ENCODE data around the gene ATP2C2. TPM values are rescaled to one million over a fixed set of nuclear protein-coding genes. Genes with fewer than 3 reads are reported as not detected.
"Not testable (repeated sequence)": the region's sequence is repeated elsewhere in the genome, so short reads cannot be mapped to it uniquely, and the experiment has no call there.

The ATP2C2 gene
- total RNA-seq, 2 experiments from 2014 or later, result not detected

DNA sequence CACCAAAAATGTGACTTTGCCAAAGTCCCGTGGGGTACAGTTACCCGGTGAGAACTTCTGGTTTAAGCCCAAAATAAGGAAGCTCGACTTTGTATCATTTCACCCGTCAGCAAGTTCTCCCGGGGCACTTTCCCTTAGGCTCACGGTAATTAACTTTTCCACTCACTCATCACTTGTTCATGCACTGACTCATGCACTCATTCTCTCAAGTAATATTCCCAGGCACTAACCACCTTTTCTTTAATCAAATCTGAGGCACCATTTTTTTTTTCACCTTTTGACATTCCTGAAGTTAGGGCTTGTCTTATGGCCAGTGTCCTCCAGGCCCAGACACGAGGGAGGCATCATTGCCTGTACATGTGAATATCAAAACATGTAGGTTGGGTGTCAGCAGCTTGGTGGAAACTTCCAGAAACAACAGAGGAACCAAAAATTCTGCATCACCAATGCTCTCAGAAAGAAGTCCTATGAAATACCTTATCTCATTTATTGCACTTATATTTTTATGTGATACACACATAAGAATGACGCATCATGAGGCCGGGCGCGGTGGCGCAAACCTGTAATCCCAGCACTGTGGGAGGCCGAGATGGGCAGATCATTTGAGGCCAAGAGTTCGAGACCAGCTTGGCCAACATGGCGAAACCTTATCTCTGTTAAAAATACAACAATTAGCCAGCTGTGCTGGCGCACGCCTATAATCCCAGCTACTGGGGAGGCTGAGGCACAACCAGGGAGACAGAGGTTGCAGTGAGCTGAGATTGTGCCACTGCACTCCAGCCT is 36.1 kb upstream of the ATP2C2 start:
- no peak overlapping the region for H3K4me3 Mint-ChIP-seq
- H3K36me3 Mint-ChIP-seq (ENCODE audit: low read depth), result no peaks in the 10 kb centered on the region
- DNase-seq, result no peak
- ChIA-PET CTCF (interaction anchor here (0.6 kb wide), 1 partner anchor 965 kb away, joined by 3 read pairs; no protein-coding TSS in a partner anchor), POLR2A (no interaction called here)
- H3K27me3 Mint-ChIP-seq, result peaks cover 3% of the 10 kb centered on the region
- no peaks in the 10 kb centered on the region for H3K4me1 Mint-ChIP-seq
- no peak overlapping the region for H3K27ac Mint-ChIP-seq
- no peaks in the 10 kb centered on the region for H3K9me3 Mint-ChIP-seq

DNA sequence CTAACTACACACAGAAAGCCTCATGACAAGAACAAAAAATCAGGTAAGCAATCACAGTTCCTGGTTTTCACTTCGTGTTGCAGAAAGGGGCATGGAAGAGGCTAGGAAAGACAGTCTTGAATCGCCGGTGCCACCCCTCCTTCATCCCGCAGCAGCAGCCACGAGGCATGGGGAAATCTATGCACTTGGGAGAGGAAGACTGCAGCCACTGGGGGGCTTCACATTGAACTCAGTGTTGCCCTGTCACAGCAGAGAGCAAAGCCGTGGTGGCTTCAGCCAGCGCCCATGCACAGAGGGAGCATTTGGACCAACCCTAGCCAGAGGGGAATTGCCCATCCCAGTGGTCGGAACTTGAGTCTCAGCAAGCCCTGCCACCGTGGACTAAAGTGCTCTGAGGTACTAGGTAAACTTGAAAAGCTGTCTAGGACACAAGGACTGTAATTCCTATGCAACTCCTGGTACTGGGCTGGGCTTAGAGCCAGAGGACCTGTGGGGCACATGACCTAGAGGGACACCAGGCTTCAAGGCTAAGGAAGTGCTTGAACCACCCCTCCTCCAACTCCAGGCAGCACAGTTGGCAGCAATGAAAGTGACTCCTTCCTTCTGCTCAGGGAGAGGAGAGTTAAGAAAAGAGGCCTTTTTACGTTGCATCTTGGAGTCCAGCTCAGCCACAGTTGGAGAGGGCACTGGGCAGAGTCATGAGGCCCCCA is 35.2 kb upstream of the ATP2C2 start:
- H3K27me3 Mint-ChIP-seq, result peaks cover 3% of the 10 kb centered on the region
- POLR2A ChIA-PET, result no interaction called here
- peaks cover 3% of the 10 kb centered on the region for H3K9me3 Mint-ChIP-seq
- H3K4me3 Mint-ChIP-seq, result no peak overlapping the region
- no peak overlapping the region for H3K27ac Mint-ChIP-seq
- DNase-seq, result no peak
- CTCF ChIA-PET, result interaction anchor here (0.6 kb wide), 1 partner anchor 964 kb away, joined by 3 read pairs; no protein-coding TSS in a partner anchor
- H3K4me1 Mint-ChIP-seq, result no peaks in the 10 kb centered on the region
- no peaks in the 10 kb centered on the region for H3K36me3 Mint-ChIP-seq (ENCODE audit: low read depth)

DNA sequence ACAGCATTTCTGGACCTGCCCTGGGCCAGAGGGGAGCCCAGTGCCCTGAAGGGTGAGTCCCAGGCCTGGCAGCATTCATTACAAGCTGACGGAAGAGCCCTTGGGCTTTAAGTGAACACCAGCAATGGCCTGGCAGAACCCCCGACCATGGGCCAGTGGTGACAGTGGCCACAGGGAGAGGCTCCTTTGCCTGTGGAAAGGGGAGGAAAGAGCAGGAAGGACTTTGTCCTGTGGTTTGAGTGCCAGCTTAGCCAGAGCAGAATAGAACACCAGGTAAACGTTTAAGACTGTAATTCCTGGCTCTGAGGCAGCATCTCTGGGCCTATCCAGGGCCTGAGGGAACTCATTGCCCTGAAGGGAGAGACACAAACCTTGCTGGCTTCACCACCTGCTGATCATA is 34.3 kb upstream of the ATP2C2 start:
- Mint-ChIP-seq H3K27ac (no peak overlapping the region), H3K27me3 (peaks cover 3% of the 10 kb centered on the region), H3K4me1 (no peaks in the 10 kb centered on the region), H3K9me3 (peaks cover 3% of the 10 kb centered on the region), H3K36me3 (ENCODE audit: low read depth) (no peaks in the 10 kb centered on the region), H3K4me3 (no peak overlapping the region)
- CTCF ChIA-PET, result no interaction called here
- DNase-seq, result no peak
- POLR2A ChIA-PET, result no interaction called here

DNA sequence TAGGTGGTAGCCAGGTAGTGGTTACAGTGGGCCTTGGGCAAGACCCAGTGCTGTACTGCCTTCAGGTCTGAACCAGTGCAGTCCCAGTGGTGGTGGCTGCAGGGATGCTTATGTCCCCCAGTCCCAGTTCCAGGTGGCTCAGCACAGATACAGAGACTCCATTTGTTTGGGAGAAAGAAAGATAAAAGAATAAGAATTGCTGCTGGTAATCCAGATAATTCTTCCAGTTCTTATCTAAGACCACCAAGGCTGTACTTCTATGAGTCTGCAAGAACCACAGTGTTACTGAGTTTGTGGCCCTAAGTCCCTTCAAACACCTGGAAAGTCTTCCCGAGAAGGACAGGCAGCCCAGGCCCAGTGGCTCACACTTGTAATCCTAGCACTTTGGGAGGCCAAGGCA is 33.9 kb upstream of the ATP2C2 start:
- no peaks in the 10 kb centered on the region for H3K4me1 Mint-ChIP-seq
- no peak overlapping the region for H3K27ac Mint-ChIP-seq
- peaks cover 3% of the 10 kb centered on the region for H3K27me3 Mint-ChIP-seq
- H3K36me3 Mint-ChIP-seq (ENCODE audit: low read depth), result no peaks in the 10 kb centered on the region
- peaks cover 3% of the 10 kb centered on the region for H3K9me3 Mint-ChIP-seq
- no peak for DNase-seq
- no peak overlapping the region for H3K4me3 Mint-ChIP-seq
- ChIA-PET POLR2A (no interaction called here), CTCF (no interaction called here)

DNA sequence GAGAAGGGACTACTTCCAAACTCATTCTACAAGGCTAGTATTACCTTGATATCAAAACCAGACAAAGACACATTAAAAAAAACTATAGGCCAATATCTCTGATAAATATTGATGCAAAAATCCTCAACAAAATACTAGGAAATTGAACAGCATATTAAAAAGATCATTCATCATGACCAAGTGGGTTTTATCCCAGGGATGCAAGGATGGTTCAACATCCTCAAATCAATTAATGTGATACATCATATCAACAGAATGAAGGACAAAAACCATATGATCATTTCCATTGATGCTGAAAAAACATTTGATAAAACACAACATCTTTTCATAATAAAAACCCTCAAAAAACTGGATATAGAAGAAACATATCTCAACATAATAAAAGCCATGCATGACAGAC is 31.1 kb upstream of the ATP2C2 start:
- DNase-seq; H3K4me3 Mint-ChIP-seq; H3K9me3 Mint-ChIP-seq; H3K36me3 Mint-ChIP-seq (ENCODE audit: low read depth); H3K27ac Mint-ChIP-seq; H3K27me3 Mint-ChIP-seq; H3K4me1 Mint-ChIP-seq; POLR2A ChIA-PET; CTCF ChIA-PET: not testable (repeated sequence)

DNA sequence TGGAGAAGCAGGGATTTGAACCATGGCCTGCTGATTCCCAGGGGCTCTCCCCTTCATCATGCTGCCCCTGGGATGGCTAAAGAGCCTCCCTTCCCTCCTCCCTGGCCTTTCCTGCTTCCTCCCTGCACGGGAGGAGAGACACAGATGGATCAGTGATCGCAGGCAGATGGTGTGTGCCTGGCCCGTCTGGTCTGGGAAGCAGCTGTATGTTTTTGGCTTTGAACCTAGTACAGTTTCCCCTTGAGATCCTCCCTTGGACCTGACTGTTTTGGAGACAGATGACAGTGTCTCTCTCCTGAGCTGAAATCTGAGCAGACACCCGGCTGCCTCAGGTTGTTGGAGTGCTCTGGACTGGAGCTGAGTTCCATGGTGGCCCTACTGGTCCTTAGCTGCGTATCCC is 29.0 kb upstream of the ATP2C2 start:
- Mint-ChIP-seq H3K36me3 (ENCODE audit: low read depth) (no peaks in the 10 kb centered on the region), H3K4me3 (no peak overlapping the region), H3K4me1 (no peaks in the 10 kb centered on the region), H3K27ac (no peak overlapping the region), H3K9me3 (peaks cover 3% of the 10 kb centered on the region), H3K27me3 (no peaks in the 10 kb centered on the region)
- DNase-seq, result no peak
- ChIA-PET POLR2A (no interaction called here), CTCF (interaction anchor here (0.6 kb wide), 1 partner anchor 286 kb away, joined by 3 read pairs; no protein-coding TSS in a partner anchor)

DNA sequence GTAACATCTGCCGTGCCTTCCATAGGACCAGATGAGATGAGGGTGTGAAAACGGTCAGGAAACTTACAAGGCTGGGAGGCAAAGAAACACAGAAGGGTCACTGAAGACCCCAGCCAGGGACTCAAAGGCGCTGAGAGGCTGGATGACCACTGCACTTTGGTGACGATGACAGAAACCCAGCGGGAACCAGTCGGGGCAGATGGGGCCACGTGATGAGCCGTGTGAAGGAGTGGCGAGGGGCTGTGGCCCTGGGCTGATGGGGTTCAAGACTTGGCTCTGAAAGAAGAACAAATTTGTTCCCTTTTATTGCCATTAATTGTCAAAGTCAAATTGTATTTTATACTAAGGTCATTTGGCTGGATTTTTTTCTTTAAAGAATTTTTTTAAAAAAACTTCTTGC is 28.6 kb upstream of the ATP2C2 start:
- Mint-ChIP-seq H3K27ac (no peak overlapping the region), H3K4me1 (no peaks in the 10 kb centered on the region), H3K9me3 (peaks cover 3% of the 10 kb centered on the region), H3K27me3 (no peaks in the 10 kb centered on the region), H3K4me3 (no peak overlapping the region), H3K36me3 (ENCODE audit: low read depth) (no peaks in the 10 kb centered on the region)
- ChIA-PET CTCF (no interaction called here), POLR2A (no interaction called here)
- no peak for DNase-seq

DNA sequence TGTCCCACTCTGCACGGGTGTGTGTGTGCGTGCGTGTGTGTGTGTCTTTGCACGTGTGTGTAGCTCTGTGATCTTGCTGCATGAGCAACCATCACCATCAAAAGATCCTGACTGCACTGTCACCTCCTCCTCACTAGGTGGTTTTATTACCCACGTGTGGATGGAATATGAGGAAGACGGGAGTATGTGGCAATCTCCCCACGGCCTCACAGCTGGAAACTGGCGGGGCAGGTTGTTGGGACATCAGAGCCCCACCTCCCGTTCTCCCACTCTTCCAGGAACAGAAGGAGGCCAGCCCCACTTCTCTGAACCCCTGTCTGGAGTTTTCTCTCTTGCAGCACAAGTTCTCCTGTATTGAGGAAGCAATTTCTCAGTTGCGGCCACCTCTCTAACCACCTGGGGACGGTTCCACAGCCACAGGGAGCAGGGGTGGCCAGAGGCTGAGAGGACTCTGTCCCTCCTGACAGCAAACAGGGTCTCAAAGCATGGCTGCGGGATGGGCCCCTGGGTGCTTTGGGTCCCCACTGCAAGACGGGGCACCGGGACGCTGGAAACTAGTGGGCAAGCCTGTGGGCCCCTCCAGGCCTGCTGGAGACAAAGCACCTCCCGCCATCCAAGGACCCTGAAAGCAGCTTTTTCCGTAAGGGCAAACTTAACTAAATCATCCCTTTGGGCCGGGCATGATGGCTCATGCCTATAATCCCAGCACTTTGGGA is 27.9 kb upstream of the ATP2C2 start:
- no peak for DNase-seq
- Mint-ChIP-seq H3K9me3 (peaks cover 3% of the 10 kb centered on the region), H3K4me1 (no peaks in the 10 kb centered on the region), H3K27me3 (no peaks in the 10 kb centered on the region), H3K36me3 (ENCODE audit: low read depth) (no peaks in the 10 kb centered on the region), H3K4me3 (no peak overlapping the region), H3K27ac (no peak overlapping the region)
- ChIA-PET CTCF (no interaction called here), POLR2A (no interaction called here)

DNA sequence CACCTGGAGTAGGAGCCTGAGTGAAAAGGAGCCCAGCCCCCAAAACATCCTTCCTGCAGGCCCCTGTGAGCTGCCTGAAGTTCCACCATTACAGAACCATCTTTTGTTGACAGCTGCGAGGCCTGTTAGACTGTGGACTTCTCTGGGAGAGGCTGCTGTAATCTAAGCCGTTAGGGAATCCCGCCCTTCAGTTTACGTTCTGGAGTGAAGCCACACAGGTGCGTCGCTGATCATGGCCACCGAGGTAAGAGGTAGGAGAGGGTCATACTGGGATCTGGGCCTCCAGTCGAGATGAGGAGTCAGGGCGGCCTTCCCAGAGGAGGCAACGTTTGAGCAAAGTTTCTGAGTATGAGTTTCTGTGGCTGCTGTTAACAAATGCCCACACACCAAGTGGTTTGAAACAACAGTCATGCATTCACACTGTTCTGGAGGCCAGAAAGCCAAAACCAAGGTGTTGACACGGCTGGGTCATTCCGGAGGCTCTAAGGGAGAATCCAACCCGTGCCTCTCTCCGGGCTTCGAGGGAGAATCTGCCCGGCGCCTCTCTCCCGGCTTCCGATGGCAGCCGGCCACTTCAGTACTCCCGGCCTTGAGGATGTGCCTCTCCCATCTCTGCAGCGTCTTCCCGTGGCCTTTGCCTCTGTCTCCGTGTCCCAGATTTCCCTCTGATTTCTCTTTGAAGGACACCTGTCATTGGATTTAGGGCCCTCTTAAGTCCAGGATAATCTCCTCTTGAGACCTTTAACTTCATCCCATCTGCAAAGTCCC is 26.6 kb upstream of the ATP2C2 start:
- POLR2A ChIA-PET, result no interaction called here
- Mint-ChIP-seq H3K27me3 (peaks cover 2% of the 10 kb centered on the region), H3K4me1 (no peaks in the 10 kb centered on the region), H3K27ac (no peak overlapping the region), H3K4me3 (no peak overlapping the region), H3K9me3 (peaks cover 3% of the 10 kb centered on the region), H3K36me3 (ENCODE audit: low read depth) (no peaks in the 10 kb centered on the region)
- CTCF ChIA-PET, result no interaction called here
- DNase-seq, result no peak

DNA sequence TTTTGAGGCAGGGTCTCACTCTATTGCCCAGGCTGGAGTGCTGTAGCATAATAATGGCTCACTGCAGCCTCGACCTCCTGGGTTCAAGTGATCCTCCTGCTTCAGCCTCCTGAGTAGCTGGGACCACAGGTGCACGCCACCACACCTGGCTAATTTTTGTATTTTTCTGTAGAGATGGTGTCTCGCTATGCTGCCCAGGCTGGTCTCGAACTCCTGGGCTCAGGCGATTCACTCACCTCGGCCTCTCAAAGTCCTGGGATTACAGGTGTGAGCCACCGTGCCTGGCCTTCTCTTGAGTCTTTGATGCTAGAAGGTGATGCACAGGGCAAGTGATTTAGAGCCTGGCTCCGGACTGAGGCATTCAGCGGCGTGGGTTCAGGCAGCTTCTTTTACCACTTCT is 24.5 kb upstream of the ATP2C2 start:
- H3K4me3 Mint-ChIP-seq; H3K4me1 Mint-ChIP-seq; H3K9me3 Mint-ChIP-seq; H3K27me3 Mint-ChIP-seq; POLR2A ChIA-PET; H3K27ac Mint-ChIP-seq; DNase-seq; H3K36me3 Mint-ChIP-seq (ENCODE audit: low read depth); CTCF ChIA-PET: not testable (repeated sequence)

DNA sequence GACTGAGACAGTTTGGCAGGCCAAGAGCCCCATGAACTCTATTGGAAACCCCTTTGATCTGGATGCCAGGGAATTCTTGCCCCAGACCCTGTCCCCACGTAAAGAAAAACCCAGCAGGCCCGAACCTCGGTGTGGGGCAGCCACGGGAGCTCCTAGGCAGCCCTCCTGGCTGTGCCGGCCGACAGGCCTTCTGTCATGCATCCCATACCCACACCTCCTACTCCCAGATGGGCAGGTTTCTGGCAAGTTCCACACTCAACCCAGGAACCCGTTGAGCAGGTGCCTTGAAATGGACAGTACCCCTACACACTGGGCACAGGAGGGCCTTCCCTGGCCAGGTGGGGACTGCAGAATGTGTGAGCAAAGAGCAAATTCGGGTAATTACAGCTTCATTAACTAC is 23.6 kb upstream of the ATP2C2 start:
- no peak for DNase-seq
- no peak overlapping the region for H3K4me3 Mint-ChIP-seq
- POLR2A ChIA-PET, result no interaction called here
- H3K4me1 Mint-ChIP-seq, result no peaks in the 10 kb centered on the region
- H3K27me3 Mint-ChIP-seq, result peaks cover 6% of the 10 kb centered on the region
- no peaks in the 10 kb centered on the region for H3K9me3 Mint-ChIP-seq
- CTCF ChIA-PET, result no interaction called here
- H3K27ac Mint-ChIP-seq, result no peak overlapping the region
- H3K36me3 Mint-ChIP-seq (ENCODE audit: low read depth), result no peaks in the 10 kb centered on the region

DNA sequence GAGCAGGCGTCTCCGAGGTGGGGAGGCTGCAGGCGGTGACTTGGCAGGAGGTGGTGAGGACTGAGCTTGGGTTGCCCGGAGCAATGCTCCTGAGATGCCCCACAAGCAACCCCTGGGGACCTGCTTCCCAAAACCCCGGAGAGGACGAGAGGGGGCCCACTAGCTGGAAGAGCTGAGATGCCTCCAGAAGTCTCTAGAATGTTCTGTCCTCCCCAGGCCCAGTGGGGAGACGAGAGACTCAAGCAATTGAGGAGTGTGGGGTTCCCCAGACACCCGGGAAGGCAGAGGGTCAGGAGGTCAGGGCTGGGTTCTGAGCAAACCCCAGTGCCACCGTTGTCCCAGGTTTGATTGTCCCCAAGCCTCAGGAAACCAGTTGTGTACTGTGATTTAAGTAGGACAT is 21.2 kb upstream of the ATP2C2 start:
- no peaks in the 10 kb centered on the region for H3K4me1 Mint-ChIP-seq
- no peaks in the 10 kb centered on the region for H3K9me3 Mint-ChIP-seq
- H3K4me3 Mint-ChIP-seq, result no peak overlapping the region
- peaks cover 6% of the 10 kb centered on the region for H3K27me3 Mint-ChIP-seq
- ChIA-PET POLR2A (no interaction called here), CTCF (no interaction called here)
- H3K36me3 Mint-ChIP-seq (ENCODE audit: low read depth), result no peaks in the 10 kb centered on the region
- DNase-seq, result no peak
- H3K27ac Mint-ChIP-seq, result no peak overlapping the region

DNA sequence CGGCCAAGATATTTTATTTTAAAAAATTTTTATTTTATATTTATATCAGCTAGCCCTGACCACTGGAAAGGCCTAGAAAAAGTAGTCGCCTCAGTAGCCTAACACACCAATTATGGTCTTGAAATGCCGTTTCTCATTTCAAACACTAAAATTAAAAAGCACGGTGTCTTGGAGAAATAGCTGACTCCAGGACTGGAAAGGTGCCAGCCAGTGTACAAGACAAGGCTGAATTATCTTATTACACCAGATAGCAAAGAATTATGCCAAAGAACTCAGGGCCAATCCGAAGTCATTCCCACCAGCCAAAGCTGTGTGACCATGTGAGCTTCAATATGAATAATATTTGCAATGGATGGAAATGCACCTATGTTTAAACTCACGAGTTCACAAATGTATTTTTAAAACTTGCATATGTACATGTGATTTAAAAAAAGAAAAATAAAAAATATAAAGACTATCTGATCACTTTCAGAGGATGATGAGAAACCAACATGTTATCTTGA is 19.9 kb upstream of the ATP2C2 start:
- H3K4me3 Mint-ChIP-seq, result no peak overlapping the region
- H3K4me1 Mint-ChIP-seq, result no peaks in the 10 kb centered on the region
- H3K27ac Mint-ChIP-seq, result no peak overlapping the region
- H3K9me3 Mint-ChIP-seq, result no peaks in the 10 kb centered on the region
- H3K36me3 Mint-ChIP-seq (ENCODE audit: low read depth), result no peaks in the 10 kb centered on the region
- CTCF ChIA-PET, result no interaction called here
- no peak for DNase-seq
- POLR2A ChIA-PET, result no interaction called here
- peaks cover 6% of the 10 kb centered on the region for H3K27me3 Mint-ChIP-seq

Measured in activated CD4-positive, alpha-beta memory T cell treated with anti-CD3 and anti-CD28 coated beads, Interleukin-2, amount 10 ng/mL, durations not matched to agents 7 days and 5 days (primary cell).